A673 (cell line): ENCODE results near the gene HRH2. TPM values are rescaled to one million over a fixed set of nuclear protein-coding genes. Genes with fewer than 3 reads are reported as not detected.

Source experiments
- BruUV-seq: library from RNA; stranded (reverse); fragments of 400-500 nt; replicated peaks from 2 replicates; lab custom pipeline; 2021; lab: Mats Ljungman, UMichigan
- CTCF ChIA-PET: fragments of 300-600 bp; sonication (Branson Sonifier 250); formaldehyde crosslinking; loops from one replicate; lab custom pipeline; 2022; ENCODE audit warnings: antibody characterized with exemption; lab: Charles Lee
- POLR2A ChIA-PET: fragments of 300-600 bp; sonication (Branson Sonifier 250); formaldehyde crosslinking; loops from one replicate; lab custom pipeline; 2022; ENCODE audit warnings: antibody characterized with exemption; ENCODE audit not compliant: low non-redundant PET; lab: Charles Lee
- DNase-seq: peaks from one replicate; pipeline ENCODE4 v3.0.0-alpha.2; 2015; ENCODE audit warnings: low spot score
- H3K27ac ChIP-seq: fragments of 200-600 bp; sonication (generic); 2 replicates; pipeline ENCODE4 v1.5.1; 2016; ENCODE audit warnings: mixed run types, low read depth, mild to moderate bottlenecking, mixed read lengths, antibody characterized with exemption, low read length; ENCODE audit not compliant: poor library complexity, severe bottlenecking
- H3K27me3 ChIP-seq: fragments of 200-600 bp; sonication (generic); replicated peaks from 2 replicates; pipeline ENCODE4 v1.6.1; 2017; ENCODE audit warnings: mixed run types, low read depth, mild to moderate bottlenecking, mixed read lengths, antibody characterized with exemption, low read length; ENCODE audit not compliant: insufficient read depth, poor library complexity
- H3K36me3 ChIP-seq: fragments of 200-600 bp; sonication (generic); 2 replicates; pipeline ENCODE4 v1.6.1; 2016; ENCODE audit warnings: mixed run types, mild to moderate bottlenecking, mixed read lengths, antibody characterized with exemption, low read length; ENCODE audit not compliant: insufficient read depth, poor library complexity, severe bottlenecking
- H3K4me1 ChIP-seq: fragments of 200-600 bp; sonication (generic); 2 replicates; pipeline ENCODE4 v1.6.1; 2017; ENCODE audit warnings: mixed run types, mild to moderate bottlenecking, mixed read lengths, antibody characterized with exemption, low read length; ENCODE audit not compliant: insufficient read depth, poor library complexity, severe bottlenecking
- H3K4me3 ChIP-seq: fragments of 200-600 bp; sonication (generic); 2 replicates; pipeline ENCODE4 v1.5.1; 2016; ENCODE audit warnings: low read depth, mixed run types, mild to moderate bottlenecking, mixed read lengths, low read length; ENCODE audit not compliant: poor library complexity, severe bottlenecking
- H3K9me3 ChIP-seq: fragments of 200-600 bp; sonication (generic); 2 replicates; pipeline ENCODE4 v1.6.1; 2016; ENCODE audit warnings: mixed run types, low read depth, mild to moderate bottlenecking, mixed read lengths, antibody characterized with exemption, low read length; ENCODE audit not compliant: poor library complexity, severe bottlenecking
- EZH2 ChIP-seq: fragments of 200-600 bp; sonication (generic); IDR thresholded peaks from 2 replicates; pipeline ENCODE4 v1.6.1; 2017; ENCODE audit warnings: borderline replicate concordance, low read depth, mild to moderate bottlenecking, mixed read lengths, antibody characterized with exemption, low read length; ENCODE audit not compliant: poor library complexity, severe bottlenecking
- intact Hi-C: fragments of 100-400 bp; cut with micrococcal nuclease; formaldehyde crosslinking; loops from one replicate; pipeline ENCODE4 v1.10.0; 2022; ENCODE audit not compliant: unreplicated experiment
- total RNA-seq: library from RNA; stranded (reverse); gene quantifications from 2 replicates; pipeline ENCODE4 v1.2.3, GENCODE V29; 2021
- TF ChIP-seq, protein P1 (sequence below): fragments of 300-800, 200-600 bp; sonication (generic); conservative IDR thresholded peaks from 2 replicates; pipeline ENCODE4 v1.5.1; 2017; ENCODE audit warnings: low read depth, mild to moderate bottlenecking, antibody characterized with exemption, low read length, moderate library complexity, mixed read lengths

The HRH2 gene
- total RNA-seq, 1 experiment from 2014 or later = not detected

DNA sequence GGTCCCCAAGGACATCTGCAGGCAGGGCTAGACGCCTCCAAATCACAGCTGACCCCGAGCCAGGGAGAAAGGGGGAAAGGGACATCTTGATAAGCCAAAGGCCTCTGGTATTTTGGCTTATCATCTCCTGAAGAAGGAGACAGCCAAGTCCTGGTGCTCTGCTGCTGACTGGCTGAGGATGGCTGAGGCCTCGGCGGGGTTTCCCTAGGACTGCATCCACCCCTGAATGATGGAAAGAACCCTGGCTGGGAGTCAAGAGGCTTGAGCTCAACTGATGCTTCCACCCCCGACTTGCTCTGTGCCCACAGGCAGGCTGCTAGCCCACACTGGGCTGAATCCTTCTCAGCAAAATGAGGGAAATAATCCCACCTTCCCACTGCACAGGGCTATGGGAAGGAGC lies 30.9 kb upstream of the HRH2 start:
- TF ChIP-seq, protein P1, sequence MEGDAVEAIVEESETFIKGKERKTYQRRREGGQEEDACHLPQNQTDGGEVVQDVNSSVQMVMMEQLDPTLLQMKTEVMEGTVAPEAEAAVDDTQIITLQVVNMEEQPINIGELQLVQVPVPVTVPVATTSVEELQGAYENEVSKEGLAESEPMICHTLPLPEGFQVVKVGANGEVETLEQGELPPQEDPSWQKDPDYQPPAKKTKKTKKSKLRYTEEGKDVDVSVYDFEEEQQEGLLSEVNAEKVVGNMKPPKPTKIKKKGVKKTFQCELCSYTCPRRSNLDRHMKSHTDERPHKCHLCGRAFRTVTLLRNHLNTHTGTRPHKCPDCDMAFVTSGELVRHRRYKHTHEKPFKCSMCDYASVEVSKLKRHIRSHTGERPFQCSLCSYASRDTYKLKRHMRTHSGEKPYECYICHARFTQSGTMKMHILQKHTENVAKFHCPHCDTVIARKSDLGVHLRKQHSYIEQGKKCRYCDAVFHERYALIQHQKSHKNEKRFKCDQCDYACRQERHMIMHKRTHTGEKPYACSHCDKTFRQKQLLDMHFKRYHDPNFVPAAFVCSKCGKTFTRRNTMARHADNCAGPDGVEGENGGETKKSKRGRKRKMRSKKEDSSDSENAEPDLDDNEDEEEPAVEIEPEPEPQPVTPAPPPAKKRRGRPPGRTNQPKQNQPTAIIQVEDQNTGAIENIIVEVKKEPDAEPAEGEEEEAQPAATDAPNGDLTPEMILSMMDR = no peak
- no peak for TF ChIP-seq EZH2
- no peak for DNase-seq
- no peak overlapping the region for H3K4me3 ChIP-seq
- H3K27me3 ChIP-seq = no peaks in the 10 kb centered on the region
- no peaks in the 10 kb centered on the region for H3K4me1 ChIP-seq
- H3K36me3 ChIP-seq = no peaks in the 10 kb centered on the region
- no peak overlapping the region for H3K27ac ChIP-seq
- ChIA-PET CTCF (no interaction called here), POLR2A (no interaction called here)
- no peaks in the 10 kb centered on the region for H3K9me3 ChIP-seq
- intact Hi-C loops = no loop called here
- BruUV-seq = no TSS peak

DNA sequence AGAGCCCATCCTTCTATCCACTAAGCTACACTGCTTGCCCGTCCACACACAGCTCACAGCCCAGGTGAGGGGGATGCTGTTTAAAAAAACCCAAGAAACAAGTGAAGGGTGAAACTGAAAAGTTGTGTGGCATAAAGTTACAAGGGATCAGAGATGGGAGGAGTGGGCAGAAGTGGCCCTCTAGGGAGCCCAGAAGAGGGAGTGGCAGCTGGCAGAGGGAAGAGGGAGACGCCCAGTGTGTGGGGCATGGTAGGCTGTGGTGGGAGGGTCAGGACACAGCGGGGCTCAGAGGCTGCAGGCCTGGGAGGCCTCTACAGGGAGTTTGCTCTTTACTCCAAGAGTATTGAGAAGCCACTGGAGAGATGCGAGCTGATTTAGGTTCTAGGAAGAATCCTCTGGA lies 30.1 kb upstream of the HRH2 start:
- no peak for TF ChIP-seq EZH2
- TF ChIP-seq, protein P1 = no peak
- Histone ChIP-seq H3K4me1 (no peaks in the 10 kb centered on the region), H3K9me3 (no peaks in the 10 kb centered on the region), H3K27ac (no peak overlapping the region), H3K4me3 (no peak overlapping the region), H3K36me3 (no peaks in the 10 kb centered on the region), H3K27me3 (no peaks in the 10 kb centered on the region)
- POLR2A ChIA-PET = no interaction called here
- no peak for DNase-seq
- no TSS peak for BruUV-seq
- CTCF ChIA-PET = no interaction called here
- intact Hi-C loops = no loop called here

GRCh38 chr5:175628668-175629067 lies 29.2 kb upstream of the HRH2 start:
- H3K9me3 ChIP-seq = no peaks in the 10 kb centered on the region
- H3K4me1 ChIP-seq = no peaks in the 10 kb centered on the region
- POLR2A ChIA-PET = no interaction called here
- CTCF ChIA-PET = no interaction called here
- no peak for DNase-seq
- TF ChIP-seq EZH2 = no peak
- TF ChIP-seq, protein P1 = no peak
- H3K36me3 ChIP-seq = no peaks in the 10 kb centered on the region
- H3K27me3 ChIP-seq = no peaks in the 10 kb centered on the region
- no peak overlapping the region for H3K4me3 ChIP-seq
- no peak overlapping the region for H3K27ac ChIP-seq
- no TSS peak for BruUV-seq
- intact Hi-C loops = no loop called here
